ENCODE measurements around the gene XRCC4. TPM values are rescaled to one million over a fixed set of nuclear protein-coding genes. Genes with fewer than 3 reads are reported as not detected.

Gene XRCC4
- total RNA-seq, 2 donors from 2014 or later = 2.9 to 3.4 TPM

DNA sequence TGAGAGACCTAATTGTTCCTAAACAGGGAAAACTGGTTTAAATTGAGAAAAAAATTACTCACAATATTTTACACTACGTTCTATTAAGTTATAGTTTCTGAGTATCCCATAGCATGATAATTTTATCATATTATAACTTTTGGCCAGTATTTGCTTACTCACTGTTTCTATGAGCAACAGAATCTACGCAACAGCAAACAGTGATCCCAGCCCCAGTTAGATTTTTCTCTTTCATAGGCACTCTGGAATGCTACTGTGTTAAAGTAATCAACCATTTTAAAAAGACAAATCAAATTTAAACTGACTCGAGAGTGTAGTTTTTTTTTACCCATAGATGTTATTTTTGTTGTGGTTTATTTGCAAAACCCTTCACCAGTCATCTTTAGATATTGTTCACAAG, 107.2 kb downstream of the XRCC4 start:
- no peaks in the 10 kb centered on the region for H3K36me3 Mint-ChIP-seq (ENCODE audit: low read depth)
- ATAC-seq (no peak), DNase-seq (no peak)
- H3K9me3 ChIP-seq (ENCODE audit: control insufficient read depth, low read length, poor library complexity, severe bottlenecking) = no peaks in the 10 kb centered on the region
- no peaks in the 10 kb centered on the region for H3K4me1 Mint-ChIP-seq
- H3K27ac Mint-ChIP-seq = no peak overlapping the region
- no peaks in the 10 kb centered on the region for H3K27me3 Mint-ChIP-seq
- no peak overlapping the region for H3K4me3 Mint-ChIP-seq

DNA sequence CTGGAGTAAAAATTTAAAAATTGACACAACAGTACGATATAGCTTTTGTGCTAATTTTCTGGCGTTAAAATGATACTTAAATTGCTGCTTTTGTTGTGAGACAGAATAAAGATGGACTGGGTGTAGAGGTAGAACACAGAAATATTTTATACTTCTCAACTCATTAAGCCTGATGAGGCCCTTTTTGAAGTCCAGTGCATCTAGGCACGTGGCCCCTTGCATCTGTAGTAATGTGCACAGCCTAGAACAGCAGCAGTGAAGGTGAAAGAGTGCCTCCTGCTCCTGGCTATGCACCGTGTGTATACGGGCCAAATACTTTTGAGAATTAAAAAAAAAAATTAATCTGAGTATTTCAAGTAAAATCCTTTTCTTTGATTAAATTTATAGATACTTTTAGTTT, 115.6 kb downstream of the XRCC4 start:
- no peak for ATAC-seq
- Mint-ChIP-seq H3K4me3 (no peak overlapping the region), H3K4me1 (no peaks in the 10 kb centered on the region), H3K36me3 (ENCODE audit: low read depth) (no peaks in the 10 kb centered on the region), H3K27me3 (no peaks in the 10 kb centered on the region), H3K27ac (no peak overlapping the region)
- H3K9me3 ChIP-seq (ENCODE audit: control insufficient read depth, low read length, poor library complexity, severe bottlenecking) = no peaks in the 10 kb centered on the region
- no peak for DNase-seq

- Mint-ChIP-seq H3K4me3 (no peak overlapping the region), H3K27ac (no peak overlapping the region), H3K27me3 (no peaks in the 10 kb centered on the region), H3K4me1 (no peaks in the 10 kb centered on the region), H3K36me3 (ENCODE audit: low read depth) (no peaks in the 10 kb centered on the region)
- DNase-seq (no peak), ATAC-seq (no peak)
- H3K9me3 ChIP-seq (ENCODE audit: control insufficient read depth, low read length, poor library complexity, severe bottlenecking) = no peaks in the 10 kb centered on the region
Observed at GRCh38 chr5:83197326-83197967, 120.1 kb downstream of the XRCC4 start.

DNA sequence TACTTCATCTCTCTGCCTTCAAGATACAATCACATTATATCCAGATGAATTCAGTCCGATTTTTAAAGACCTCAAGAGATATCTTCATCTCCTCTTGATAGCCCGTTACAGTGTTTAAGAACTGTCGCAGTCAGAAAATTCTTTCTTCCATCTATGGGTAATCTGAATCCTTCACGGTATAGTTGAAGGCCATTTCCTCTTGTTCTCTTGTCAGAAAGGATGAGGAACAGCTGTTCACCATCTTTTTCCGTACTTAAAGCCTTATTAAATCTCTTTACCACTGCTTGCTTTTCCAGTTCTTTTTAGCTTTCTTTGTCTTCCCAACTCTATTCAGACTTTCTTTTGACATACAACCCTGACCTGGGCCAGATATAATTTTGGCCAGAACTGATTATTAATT, 121.8 kb downstream of the XRCC4 start:
- Mint-ChIP-seq H3K36me3 (ENCODE audit: low read depth) (no peaks in the 10 kb centered on the region), H3K27ac (no peak overlapping the region), H3K4me1 (no peaks in the 10 kb centered on the region), H3K27me3 (no peaks in the 10 kb centered on the region), H3K4me3 (no peak overlapping the region)
- DNase-seq = no peak
- H3K9me3 ChIP-seq (ENCODE audit: control insufficient read depth, low read length, poor library complexity, severe bottlenecking) = no peaks in the 10 kb centered on the region
- ATAC-seq = no peak

DNA sequence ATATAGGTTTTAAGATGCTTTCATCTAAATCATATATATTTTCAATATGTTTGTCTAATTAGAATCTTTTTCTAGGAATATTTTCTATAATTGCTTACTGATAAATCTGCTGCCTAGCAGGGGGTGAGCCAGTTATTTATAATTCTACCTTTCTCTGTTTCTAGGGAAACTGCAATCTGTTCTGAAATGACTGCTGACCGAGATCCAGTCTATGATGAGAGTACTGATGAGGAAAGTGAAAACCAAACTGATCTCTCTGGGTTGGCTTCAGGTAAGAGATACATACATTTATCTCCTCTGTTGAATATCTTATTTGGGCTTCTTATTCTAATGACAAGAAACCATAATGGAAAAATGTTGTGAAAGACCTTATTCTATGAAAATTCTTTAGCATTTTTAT, 127.3 kb downstream of the XRCC4 start:
- no peak for ATAC-seq
- H3K27ac Mint-ChIP-seq = no peak overlapping the region
- DNase-seq = no peak
- no peak overlapping the region for H3K4me3 Mint-ChIP-seq
- no peaks in the 10 kb centered on the region for H3K27me3 Mint-ChIP-seq
- H3K9me3 ChIP-seq (ENCODE audit: control insufficient read depth, low read length, poor library complexity, severe bottlenecking) = no peaks in the 10 kb centered on the region
- H3K4me1 Mint-ChIP-seq = no peaks in the 10 kb centered on the region
- peaks cover 4% of the 10 kb centered on the region for H3K36me3 Mint-ChIP-seq (ENCODE audit: low read depth)

- H3K4me3 Mint-ChIP-seq = no peak overlapping the region
- H3K4me1 Mint-ChIP-seq = no peaks in the 10 kb centered on the region
- no peak for ATAC-seq
- H3K36me3 Mint-ChIP-seq (ENCODE audit: low read depth) = peaks cover 4% of the 10 kb centered on the region
- no peak overlapping the region for H3K27ac Mint-ChIP-seq
- no peak for DNase-seq
- no peaks in the 10 kb centered on the region for H3K27me3 Mint-ChIP-seq
- no peaks in the 10 kb centered on the region for H3K9me3 ChIP-seq (ENCODE audit: control insufficient read depth, low read length, poor library complexity, severe bottlenecking)
Observed at GRCh38 chr5:83209963-83210362, 132.6 kb downstream of the XRCC4 start.

DNA sequence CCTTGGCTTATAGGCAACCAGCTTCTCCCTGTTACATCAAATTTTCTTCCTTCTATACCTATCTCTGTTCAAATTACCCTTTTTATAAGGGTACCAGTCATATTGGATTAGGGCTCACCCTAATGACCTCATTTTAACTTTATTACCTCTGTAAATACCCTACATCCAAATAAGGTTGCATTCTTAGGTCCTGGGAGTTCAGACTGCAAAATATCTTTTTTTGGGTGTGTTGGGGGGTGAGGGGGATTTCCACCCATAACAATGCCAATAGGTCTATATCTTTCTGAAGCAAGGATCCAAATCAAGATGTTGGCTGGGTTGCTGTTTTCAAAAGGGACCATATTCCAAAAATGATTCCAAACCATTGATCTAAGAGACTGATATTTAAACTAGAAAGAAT, 141.7 kb downstream of the XRCC4 start:
- Mint-ChIP-seq H3K36me3 (ENCODE audit: low read depth) (no peaks in the 10 kb centered on the region), H3K27me3 (no peaks in the 10 kb centered on the region), H3K4me1 (no peaks in the 10 kb centered on the region), H3K4me3 (no peak overlapping the region), H3K27ac (no peak overlapping the region)
- DNase-seq (no peak), ATAC-seq (no peak)
- H3K9me3 ChIP-seq (ENCODE audit: control insufficient read depth, low read length, poor library complexity, severe bottlenecking) = no peaks in the 10 kb centered on the region

GRCh38 chr5:83219495-83219894, 142.1 kb downstream of the XRCC4 start:
- no peaks in the 10 kb centered on the region for H3K4me1 Mint-ChIP-seq
- no peaks in the 10 kb centered on the region for H3K27me3 Mint-ChIP-seq
- no peak for DNase-seq
- no peak overlapping the region for H3K4me3 Mint-ChIP-seq
- H3K36me3 Mint-ChIP-seq (ENCODE audit: low read depth) = no peaks in the 10 kb centered on the region
- ATAC-seq = no peak
- no peaks in the 10 kb centered on the region for H3K9me3 ChIP-seq (ENCODE audit: control insufficient read depth, low read length, poor library complexity, severe bottlenecking)
- no peak overlapping the region for H3K27ac Mint-ChIP-seq

GRCh38 chr5:83220331-83220730, 143.0 kb downstream of the XRCC4 start:
- H3K9me3 ChIP-seq (ENCODE audit: control insufficient read depth, low read length, poor library complexity, severe bottlenecking) = no peaks in the 10 kb centered on the region
- H3K27ac Mint-ChIP-seq = no peak overlapping the region
- ATAC-seq = no peak
- H3K4me3 Mint-ChIP-seq = no peak overlapping the region
- H3K27me3 Mint-ChIP-seq = no peaks in the 10 kb centered on the region
- no peak for DNase-seq
- H3K36me3 Mint-ChIP-seq (ENCODE audit: low read depth) = no peaks in the 10 kb centered on the region
- no peaks in the 10 kb centered on the region for H3K4me1 Mint-ChIP-seq

DNA sequence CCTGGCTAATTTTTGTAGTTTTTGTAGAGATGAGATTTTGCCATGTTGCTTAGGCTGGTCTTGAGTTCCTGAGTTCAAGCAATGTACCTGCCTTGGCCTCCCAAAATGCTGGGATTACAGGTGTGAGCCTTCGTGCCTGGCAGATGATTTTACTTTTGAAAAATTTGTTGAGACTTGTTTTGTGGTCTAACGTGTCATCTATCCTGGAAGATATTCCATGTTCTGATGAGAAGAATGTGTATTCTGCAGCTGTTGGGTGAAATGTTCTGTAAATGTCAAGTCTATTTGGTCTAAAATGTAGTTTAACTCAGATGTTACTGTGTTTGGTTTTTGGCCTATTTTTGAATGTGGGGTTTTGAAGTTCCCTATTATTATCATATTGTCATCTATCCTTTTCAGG, 145.6 kb downstream of the XRCC4 start:
- H3K36me3 Mint-ChIP-seq (ENCODE audit: low read depth) = no peaks in the 10 kb centered on the region
- DNase-seq (no peak), ATAC-seq (no peak)
- H3K27ac Mint-ChIP-seq = no peak overlapping the region
- H3K9me3 ChIP-seq (ENCODE audit: control insufficient read depth, low read length, poor library complexity, severe bottlenecking) = no peaks in the 10 kb centered on the region
- H3K4me3 Mint-ChIP-seq = no peak overlapping the region
- no peaks in the 10 kb centered on the region for H3K27me3 Mint-ChIP-seq
- no peaks in the 10 kb centered on the region for H3K4me1 Mint-ChIP-seq

DNA sequence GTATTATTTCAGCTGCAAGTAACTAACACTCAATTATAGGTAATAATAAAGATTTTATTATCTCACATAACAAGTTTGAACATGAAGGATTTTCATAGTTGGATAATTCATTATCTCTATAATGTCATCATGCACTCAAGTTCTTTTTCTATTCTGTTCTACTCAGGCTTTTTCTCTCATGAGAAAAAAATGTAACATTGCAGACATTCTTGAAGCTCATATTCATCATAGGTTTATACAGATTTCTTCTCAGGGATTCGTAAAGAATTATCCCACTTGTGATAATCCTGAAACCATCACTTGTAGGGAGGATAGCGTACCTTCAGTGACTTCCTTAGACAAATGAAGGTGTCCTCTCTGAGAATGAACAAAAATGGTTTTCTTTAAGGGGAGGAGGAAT, 150.3 kb downstream of the XRCC4 start:
- Mint-ChIP-seq H3K4me3 (no peak overlapping the region), H3K27me3 (no peaks in the 10 kb centered on the region), H3K27ac (no peak overlapping the region), H3K4me1 (no peaks in the 10 kb centered on the region), H3K36me3 (ENCODE audit: low read depth) (peaks cover 2% of the 10 kb centered on the region)
- ATAC-seq (no peak), DNase-seq (no peak)
- no peaks in the 10 kb centered on the region for H3K9me3 ChIP-seq (ENCODE audit: control insufficient read depth, low read length, poor library complexity, severe bottlenecking)

DNA sequence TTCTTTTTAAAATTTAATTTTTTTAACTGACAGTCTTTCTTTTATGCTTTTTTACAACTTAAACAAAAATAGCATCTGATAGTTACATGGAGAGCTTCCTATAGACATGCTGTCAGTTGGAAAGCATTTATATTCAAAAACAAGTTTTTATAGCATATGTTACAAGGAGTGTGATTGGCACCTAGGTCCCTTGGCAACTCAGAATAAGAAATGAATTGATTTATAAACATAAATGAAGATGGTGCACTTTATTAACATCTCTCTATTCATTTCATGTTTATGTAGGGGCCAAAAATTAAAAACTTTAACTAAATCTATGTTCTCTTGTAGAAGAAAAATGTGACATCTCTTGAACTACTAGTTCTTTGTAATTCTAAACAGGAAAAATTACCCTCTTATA, 153.2 kb downstream of the XRCC4 start:
- no peaks in the 10 kb centered on the region for H3K27me3 Mint-ChIP-seq
- H3K4me1 Mint-ChIP-seq = no peaks in the 10 kb centered on the region
- no peaks in the 10 kb centered on the region for H3K9me3 ChIP-seq (ENCODE audit: control insufficient read depth, low read length, poor library complexity, severe bottlenecking)
- H3K4me3 Mint-ChIP-seq = no peak overlapping the region
- ATAC-seq = no peak
- no peak for DNase-seq
- H3K27ac Mint-ChIP-seq = no peak overlapping the region
- peaks cover 2% of the 10 kb centered on the region for H3K36me3 Mint-ChIP-seq (ENCODE audit: low read depth)

GRCh38 chr5:83244516-83244915, 167.2 kb downstream of the XRCC4 start:
- Mint-ChIP-seq H3K27ac (no peak overlapping the region), H3K4me1 (peaks cover 2% of the 10 kb centered on the region), H3K27me3 (no peaks in the 10 kb centered on the region), H3K36me3 (ENCODE audit: low read depth) (peaks cover 2% of the 10 kb centered on the region), H3K4me3 (no peak overlapping the region)
- DNase-seq (no peak), ATAC-seq (no peak)
- no peaks in the 10 kb centered on the region for H3K9me3 ChIP-seq (ENCODE audit: control insufficient read depth, low read length, poor library complexity, severe bottlenecking)

DNA sequence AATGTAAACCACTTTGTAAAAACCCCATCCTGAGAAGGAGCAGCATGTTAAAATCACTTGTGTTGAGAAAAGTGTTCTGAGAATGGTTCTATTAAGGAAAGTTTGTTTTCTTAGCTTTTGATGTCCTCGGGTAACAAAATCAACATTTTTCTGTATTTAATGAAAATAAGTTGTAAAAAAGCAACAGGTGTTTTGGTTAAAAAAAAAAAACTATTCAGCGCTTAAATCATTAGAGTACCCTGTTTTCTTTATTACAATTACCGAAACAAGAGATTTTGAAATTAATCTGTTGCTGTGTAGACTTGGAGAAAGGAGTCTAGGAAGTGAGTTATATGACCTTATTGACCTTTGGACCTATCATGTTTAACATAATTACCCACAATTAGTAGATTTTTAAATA, 167.7 kb downstream of the XRCC4 start:
- ATAC-seq = no peak
- no peak for DNase-seq
- Mint-ChIP-seq H3K27me3 (no peaks in the 10 kb centered on the region), H3K4me1 (peaks cover 2% of the 10 kb centered on the region), H3K36me3 (ENCODE audit: low read depth) (peaks cover 2% of the 10 kb centered on the region), H3K4me3 (no peak overlapping the region), H3K27ac (no peak overlapping the region)
- no peaks in the 10 kb centered on the region for H3K9me3 ChIP-seq (ENCODE audit: control insufficient read depth, low read length, poor library complexity, severe bottlenecking)

Measured in T-helper 17 cell (primary cell).